ENCODE measurements around the gene EAPP.
"Not testable (repeated sequence)": the region's sequence is repeated elsewhere in the genome, so short reads cannot be mapped to it uniquely, and the experiment has no call there.

EAPP gene

DNA sequence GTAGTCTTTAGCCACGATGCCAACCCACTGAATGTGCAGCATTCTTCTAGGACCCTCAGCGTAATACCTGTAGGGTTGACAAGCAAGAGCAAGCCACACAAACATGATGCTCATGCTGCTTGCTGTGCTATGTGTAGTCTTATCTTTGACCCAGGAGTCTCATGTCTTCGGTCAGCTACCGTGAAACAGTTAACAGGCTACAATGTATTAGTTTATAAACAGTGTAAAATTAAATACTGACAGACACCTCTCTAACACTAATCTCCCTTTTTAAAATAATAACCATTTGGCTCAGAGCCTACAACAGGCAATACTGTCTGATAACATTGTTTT is 1.9 kb downstream of the EAPP start:
- DNase-seq = no peak

DNA sequence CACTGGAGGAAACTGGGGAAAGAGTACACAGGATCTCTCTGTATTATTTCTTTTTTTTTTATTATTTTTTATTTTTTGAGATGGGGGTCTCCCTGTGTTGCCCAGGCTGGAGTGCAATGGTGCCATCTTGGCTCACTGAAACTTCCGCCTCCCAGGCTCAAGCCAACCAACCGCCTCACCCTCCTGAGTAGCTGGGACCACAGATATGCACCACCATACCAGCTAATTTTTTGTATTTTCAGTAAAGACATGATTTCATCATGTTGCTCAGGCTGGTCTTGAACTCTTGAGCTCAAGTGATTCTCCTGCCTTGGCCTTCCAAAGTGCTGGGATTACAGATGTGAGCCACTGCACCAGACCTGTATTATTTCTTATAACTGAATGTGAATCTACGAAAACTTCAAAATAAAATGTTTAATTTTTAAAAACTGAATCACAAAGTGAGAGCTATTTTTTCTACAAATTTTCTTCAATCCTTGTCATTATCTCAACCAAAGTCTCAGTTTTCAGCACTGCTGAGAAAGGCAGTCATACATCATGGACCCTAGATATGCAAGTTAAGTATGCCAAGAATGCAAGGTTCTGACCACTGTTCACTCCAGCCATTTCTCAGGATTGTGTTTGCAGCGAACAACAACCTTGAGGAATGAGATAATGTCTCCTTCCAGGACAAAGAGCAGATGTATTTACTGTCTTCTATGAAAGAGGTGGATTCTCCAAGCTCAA is 2.4 kb downstream of the EAPP start:
- DNase-seq = no peak

DNA sequence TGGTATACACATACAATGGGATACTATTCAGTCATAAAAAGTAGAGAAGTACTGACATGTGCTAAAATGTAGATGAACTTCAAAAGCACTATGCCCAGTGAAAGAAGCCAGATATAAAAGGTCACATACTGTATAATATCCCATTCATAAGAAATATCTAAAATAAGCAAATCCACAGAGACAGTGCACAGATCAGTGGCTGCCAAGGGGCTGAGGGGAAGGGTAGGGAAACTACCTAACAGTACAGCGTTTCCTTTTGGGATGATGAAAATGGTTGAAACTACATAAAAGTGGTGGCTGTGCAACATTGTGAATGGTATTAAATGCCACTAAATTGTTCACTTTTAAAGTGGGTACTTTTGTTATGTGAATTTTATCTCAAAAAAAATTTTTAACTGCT is 11.9 kb downstream of the EAPP start:
- no peak for DNase-seq

DNA sequence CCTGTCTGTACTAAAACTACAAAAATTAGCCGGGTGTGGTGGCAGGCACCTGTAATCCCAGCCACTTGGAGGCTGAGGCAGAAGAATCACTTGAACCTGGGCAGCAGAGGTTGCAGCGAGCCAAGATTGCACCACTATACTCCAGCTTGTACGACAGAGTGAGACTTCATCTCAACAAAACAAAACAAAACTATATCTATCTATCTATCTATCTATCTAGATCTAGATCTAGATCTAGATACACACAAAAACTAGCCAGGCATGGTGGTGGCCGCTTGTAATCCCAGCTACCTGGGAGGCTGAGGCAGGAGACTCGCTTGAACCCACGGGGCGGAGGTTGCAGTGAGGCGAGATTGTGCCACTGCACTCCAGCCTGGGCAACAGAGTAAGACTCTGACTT is 15.3 kb downstream of the EAPP start:
- DNase-seq = not testable (repeated sequence)

DNA sequence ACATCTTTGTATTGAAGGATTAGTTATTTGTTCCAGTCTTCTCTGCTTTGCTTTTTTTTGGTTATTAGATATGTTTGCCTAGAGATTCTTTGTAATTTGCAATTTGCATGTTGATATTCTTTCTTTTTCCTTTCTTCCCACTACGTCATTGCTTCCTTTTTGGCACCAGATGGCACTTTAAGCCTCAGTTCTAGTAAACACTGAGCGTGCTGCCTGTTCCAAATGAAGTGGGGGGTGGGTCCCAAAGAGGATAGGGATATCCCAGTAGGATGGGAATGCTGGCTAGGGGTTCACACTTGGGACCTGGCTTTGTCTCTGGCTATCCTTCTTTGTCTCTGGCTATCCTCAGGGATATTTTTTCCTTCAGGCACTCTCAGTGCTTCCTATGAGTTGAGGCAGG is 17.0 kb downstream of the EAPP start:
- no peak for DNase-seq

DNA sequence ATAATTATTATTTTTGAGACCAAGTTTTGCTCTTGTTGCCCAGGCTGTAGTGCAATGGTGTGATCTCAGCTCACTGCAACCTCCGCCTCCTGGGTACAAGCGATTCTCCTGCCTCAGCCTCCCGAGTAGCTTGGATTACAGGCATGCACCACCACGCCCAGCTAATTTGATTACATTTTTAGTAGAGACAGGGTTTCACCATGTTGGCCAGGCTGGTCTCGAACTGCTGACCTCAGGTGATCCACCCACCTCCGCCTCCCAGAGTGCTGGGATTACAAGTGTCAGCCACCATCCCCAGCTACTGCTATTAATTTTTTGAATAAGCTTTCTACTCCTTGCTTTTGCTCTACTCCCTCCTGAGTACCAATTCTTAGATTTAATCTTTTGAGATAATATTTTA is 18.4 kb downstream of the EAPP start:
- DNase-seq = not testable (repeated sequence)

DNA sequence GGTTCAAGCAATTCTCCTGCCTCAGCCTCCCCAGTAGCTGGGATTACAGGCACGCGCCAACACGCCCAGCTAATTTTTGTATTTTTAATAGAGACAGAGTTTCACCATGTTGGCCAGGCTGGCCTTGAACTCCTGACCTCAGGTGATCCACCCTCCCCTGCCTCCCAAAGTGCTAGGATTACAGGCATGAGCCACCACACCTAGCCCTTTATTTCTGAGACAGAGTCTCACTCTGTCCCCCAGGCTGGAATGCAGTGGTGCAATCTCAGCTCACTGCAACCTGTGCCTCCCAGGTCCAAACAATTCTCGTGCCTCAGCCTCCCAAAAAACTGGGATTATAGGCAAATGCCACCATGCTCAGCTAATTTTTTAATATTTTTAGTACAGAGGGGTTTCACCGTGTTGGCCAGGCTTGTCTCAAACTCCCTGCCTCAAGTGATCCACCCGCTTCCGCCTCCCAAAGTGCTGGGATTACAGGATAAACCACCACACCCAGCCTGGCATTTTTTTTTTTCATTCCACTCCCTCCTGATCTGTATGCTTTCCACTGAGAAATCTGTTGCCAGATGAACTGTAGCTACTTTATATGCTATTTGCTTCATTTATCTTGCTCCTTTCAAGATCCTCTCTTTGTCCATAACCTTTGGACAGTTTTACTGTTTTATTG is 19.1 kb downstream of the EAPP start:
- not testable (repeated sequence) for DNase-seq

DNA sequence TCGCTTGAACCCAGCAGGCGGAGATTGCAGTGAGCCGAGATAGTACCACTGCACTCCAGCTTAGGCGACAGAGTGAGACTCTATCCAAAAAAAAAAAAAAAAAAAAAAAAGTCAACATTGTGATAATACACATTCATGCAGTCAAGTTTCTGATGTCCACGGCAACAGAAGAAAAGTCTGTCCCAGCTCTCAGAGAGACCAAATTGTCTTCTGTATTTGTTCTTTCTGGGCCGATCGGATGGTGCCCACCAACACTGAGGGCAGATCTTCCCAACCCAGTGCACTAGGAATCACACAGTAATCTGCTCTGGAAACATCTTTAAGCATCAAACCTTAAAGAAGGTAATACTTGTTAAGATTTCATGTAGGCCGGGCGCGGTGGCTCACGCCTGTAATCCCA is 31.6 kb downstream of the EAPP start:
- DNase-seq = no peak

DNA sequence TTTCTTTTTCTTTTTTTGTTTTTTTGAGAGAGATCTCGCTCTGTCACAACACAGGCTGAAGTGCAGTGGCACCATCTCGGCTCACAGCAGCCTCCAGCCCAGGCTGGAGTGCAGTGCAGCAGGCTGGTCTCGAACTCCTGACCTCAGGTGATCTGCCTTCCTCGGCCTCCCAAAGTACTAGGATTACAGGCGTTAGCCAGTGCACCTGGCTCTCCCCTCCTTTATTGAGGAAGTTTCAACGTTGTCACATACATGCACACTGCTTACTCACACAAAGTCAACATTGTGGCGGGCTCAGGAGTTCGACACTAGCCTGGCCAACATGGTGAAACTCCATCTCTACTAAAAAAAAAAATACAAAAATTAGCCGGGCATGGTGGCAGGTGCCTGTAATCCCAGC is 32.0 kb downstream of the EAPP start:
- no peak for DNase-seq

DNA sequence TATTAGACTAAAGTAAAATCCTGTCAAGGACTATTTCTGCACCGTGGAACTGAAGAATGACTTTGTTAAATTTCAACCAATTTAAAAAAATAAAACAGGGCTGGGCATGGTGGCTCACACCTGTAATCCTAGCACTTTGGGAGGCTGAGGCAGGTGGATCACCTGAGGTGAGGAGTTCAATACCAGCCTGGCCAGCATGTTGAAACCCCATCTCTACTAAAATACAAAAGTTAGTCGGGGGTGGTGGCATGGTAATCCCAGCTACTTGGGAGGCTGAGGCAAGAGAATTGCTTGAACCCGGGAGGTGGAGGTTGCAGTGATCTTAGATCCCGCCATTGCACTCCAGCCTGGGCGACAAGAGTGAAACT is 34.4 kb downstream of the EAPP start:
- not testable (repeated sequence) for DNase-seq

DNA sequence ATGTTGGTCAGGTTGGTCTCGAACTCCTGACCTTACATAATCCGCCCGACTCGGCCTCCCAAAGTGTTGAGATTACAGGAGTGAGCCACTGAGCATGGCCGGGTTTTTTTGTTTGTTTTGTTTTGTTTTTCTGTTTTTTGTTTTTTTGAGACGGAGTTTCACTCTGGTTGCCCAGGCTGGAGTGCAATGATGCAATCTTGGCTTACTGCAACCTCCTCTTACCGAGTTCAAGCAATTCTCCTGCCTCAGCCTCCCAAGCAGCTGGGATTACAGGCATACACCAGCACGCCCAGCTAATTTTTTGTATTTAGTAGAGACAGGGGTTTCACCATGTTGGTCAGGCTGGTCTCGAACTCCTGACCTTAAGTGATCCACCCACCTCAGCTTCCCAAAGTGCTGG is 35.5 kb downstream of the EAPP start:
- not testable (repeated sequence) for DNase-seq

DNA sequence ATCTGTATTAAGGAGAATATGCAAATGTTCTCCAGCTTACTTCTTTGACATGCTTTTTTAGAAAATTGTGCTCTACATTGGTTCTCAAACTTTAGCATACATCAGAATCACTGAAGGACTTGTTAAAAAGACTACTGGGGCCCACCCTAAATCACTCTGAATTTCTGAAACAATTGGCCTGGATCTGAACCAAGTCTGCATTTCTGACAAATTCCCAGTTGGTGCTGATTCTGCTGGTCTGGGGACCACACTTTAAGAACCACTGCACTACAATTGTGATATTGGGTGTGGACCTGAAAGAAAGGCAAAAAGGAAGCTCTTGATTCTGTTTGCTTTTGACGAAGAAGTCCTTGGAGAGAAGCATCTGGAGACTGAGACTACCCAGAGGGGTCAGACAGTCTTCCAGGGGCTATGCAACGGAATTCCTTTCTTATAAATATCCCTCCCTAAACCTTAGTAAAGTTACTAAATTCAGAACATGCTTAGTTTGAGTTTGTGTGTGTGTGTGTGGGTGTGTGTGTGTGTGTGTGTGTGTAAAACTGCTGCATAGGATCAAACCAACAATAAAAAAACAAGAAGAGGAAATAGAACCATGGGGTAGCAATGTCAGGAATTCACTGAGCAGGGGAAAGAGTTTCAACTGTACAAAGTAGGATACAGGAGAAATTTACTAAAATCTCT is 36.8 kb downstream of the EAPP start:
- DNase-seq = no peak

DNA sequence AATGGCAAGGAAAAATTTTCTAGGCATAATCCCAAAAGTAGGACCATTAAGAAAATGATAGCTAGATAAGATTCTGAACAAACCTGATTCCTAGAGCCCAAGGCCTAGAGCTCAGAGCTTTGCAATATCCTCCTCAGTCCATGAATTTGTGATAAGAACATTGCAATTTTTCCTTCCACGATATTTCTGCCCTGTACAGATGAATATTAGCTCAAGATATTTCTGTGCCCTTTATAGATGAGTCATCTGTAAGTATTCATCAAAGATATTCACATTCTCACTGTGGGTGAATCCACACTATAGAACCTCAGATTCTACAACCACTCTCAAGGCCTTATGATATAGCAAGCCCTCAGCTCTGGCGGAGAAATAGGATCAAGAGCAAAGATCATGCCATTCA is 37.5 kb downstream of the EAPP start:
- DNase-seq = no peak

DNA sequence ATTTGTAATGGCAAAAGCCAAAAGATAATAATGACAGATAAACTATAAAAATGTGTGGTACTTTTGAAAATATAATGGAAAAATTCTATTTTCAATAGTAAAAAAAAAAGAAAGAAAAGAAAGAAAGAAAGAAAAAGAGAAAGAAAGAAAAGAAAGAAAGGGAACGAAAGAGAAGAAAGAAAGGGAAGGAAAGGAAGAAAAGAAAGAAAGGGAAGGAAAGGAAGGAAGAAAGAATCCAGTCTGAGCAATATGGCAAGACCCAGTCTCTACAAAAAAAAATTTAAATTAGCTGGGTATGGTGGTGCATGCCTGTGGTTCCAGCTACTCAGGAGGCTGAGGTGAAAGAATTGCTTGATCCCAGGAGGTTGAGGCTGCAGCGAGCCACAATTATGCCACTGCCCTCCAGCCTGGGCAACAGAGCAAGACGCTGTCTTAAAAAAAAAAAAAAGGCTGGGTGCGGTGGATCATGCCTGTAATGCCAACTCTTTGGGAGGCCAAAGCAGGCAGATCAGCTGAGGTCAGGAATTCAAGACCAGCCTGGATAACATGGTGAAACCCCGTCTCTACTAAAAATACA is 38.4 kb downstream of the EAPP start:
- no peak for DNase-seq

DNA sequence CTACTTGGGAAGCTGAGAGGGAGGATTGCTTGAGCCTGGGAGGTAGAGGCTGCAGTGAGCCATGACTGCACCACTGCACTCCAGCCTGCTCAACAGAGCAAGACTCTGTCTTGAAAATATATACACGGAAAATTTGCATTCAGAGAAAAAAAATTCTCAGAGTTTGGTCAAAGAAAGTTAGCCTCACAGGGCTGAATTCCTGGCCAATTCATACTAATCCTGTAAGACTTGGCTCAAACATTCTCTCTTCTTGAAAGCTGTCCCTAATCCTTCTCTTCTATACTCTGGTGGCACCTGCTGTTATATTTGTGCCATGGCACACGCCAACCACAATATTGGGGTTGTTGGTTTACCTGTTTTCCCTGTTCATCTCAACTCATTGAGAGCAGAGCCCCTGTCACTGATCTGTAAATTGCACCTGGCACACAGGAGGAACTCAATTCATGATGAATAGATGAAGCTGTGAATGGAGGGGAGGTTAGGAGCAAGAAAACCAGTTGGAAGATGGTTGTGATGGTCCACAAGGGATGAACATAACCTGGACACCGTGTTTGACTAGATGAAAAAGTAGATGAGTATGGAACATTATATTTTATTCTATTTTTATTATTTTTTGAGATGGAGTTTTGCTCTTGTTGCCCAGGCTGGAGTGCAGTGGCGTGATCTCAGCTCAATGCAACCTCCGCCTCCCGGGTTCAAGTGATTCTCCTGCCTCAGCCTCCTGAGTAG is 40.7 kb downstream of the EAPP start:
- DNase-seq = no peak

DNA sequence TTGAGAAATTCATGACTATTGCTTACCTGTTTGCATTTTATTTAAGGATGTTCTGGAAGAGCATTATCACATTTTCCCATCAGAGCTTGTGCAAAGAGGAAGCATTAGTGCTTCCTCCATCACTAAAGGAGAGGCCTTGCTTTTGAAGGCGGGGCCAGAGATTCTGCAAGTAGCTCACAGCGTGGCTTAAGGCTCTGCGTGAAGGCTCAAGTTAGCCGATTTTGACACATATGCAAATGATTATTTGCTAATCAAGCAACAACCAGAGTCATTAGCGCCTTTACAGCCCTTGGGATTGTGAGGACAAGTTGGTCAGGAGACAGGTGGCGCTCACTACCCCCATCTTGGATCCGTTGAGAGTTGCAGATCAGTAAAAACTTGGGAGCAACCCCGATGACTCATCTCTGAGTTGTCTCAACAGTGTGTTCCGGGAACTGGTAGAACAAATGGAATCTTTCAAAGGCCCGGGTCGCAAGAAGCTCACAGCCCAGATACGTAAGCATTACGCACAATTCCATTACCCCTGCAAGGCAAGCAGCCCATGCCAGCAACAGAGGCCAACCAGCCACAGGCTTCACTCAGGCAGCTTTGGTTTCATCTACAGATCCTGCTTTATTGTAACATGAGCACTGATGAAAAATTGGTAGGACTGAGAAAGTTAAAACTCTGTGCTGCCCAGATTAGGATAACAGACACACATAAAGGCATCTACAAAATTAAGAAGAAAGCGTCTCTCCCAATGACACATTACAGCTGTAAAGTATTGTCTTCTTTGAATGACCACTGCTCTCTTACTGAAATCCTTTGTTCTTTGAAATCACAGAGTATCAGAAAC is 42.6 kb downstream of the EAPP start:
- no peak for DNase-seq

DNA sequence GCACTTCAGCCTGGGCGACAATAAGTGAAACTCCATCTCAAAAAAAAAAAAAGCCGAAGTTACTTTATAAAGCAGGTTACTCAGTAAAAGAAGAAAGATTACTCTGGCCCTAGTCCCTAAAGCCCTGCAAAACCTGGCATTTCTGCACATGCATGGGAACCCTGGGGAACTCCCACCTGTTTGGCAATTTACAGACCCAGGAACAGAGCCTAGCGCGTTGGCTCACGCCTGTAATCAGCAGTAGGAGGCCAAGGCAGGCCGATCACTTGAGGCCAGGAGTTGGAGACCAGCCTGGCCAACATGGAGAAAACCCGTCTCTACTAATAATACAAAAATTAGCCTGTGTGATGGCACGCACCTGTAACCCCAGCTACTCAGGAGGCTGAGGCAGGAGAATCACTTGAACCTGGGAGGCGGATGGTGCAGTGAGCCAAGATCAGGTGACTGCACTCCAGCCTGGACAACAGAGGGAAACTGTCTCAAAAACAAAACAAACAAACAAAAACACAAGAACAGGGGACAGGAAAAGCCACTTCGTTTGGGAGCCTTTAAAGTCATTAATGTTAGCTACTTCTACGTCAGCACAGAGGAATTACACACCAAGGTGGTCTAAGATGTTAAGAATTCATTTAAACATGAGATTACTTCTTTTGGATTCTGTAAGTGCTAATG is 43.4 kb downstream of the EAPP start:
- no peak for DNase-seq

DNA sequence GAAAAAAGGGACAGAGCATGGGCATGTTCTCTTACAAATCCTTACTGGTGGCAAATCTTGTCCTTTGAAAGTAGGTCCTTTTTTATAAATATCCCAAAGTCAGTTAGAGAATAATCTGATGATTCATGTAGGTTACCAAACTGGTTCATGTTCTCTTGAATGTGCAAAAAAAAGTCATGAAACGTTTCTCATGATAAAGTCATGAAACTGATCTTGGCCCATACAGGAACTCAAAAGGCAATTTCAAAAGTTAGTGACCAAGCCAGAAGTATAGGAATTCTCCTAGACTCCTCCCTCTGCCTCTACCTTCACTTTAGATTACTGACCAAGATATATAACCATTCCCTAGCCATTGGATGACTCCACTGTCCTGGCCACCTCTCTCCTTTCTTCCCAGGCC is 50.2 kb downstream of the EAPP start:
- no peak for DNase-seq

DNA sequence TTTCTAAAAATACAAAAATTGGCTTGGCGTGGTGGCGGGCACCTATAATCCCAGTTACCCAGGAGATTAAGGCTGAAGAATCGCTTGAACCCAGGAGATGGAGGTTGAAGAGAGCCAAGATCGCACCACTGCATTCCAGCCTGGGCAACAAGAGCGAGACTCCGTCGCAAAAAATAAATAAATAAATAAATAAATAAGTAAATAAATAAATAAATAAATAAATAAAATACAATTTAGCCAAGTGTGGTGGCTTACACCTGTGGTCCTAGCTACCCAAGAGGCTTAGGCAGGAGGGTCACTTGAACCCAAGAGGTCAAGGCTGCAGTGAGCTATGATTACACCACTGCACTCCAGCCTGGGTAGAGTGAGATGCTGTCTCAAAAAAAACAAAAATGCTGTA is 51.0 kb downstream of the EAPP start:
- DNase-seq = no peak

DNA sequence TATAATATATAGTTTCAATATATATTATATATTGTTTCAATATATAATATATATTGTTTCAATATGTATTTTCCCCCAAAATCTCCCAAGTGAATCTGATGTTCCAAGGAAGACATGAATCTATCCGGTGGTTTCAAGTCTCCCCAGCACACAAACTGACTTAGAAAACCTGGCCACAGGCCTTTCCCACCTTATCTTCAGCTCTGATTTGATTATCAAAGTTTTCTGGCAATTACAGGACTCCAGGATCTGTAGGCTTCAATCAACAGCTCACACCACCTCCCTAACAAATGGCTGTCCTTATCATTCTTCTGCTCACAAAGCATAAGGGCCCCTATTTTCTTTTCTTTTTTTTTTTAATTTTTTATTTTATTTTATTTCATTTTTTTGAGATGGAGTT is 54.8 kb downstream of the EAPP start:
- no peak for DNase-seq

DNA sequence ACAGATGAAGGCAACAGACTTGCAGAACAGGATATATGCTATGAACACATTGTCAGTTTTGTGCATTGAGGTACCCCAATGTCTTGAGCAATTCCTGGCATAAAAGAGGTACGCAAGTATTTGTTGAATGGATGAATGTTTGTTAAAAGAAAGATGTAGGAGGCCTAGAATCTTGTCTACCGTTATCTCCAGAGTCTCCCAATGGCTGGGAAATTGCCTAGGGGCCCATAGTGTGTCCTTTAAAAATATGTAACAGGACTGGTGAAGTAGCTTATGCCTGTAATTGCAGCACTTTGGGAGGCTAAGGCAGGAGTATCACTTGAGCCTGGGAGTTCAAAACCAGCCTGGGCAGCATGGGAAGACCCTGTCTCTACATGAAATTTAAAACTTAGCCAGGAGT is 57.0 kb downstream of the EAPP start:
- no peak for DNase-seq

DNA sequence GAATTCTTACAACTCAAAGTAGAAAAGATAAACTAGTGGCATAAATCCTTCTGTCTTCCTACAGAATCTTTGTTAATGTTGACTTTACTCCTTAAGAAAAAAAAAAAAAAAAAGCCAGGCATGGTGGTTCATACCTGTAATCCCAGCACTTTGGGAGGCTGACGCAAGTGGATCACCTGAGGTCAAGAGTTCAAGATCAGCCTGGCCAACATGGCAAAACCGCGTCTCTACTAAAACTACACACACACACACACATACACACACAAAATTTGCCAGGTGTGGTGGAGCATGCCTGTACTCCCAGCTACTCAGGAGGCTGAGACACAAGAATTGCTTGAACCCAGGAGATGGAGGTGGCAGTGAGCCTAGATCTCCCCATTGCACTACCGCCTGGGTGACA is 59.8 kb downstream of the EAPP start:
- no peak for DNase-seq

Data from activated naive CD4-positive, alpha-beta T cell treated with anti-CD3 and anti-CD28 coated beads, Interleukin-2, amount 50 U/mL, for 16 hours (primary cell).